BJ (cell line): ENCODE data around the gene ANXA3. TPM values are rescaled to one million over a fixed set of nuclear protein-coding genes. Genes with fewer than 3 reads are reported as not detected.

Experiments
- CTCF ChIA-PET: fragments of 350-600 bp; formaldehyde crosslinking; extraction: SDS; loops from one replicate; lab custom pipeline; 2021; ENCODE audit warnings: antibody characterized with exemption, inconsistent platforms; lab: Yijun Ruan, JAX
- POLR2A ChIA-PET: fragments of 300-600 bp; sonication (Branson Sonifier 250); formaldehyde crosslinking; extraction: SDS; loops from one replicate; lab custom pipeline; 2021; ENCODE audit warnings: antibody characterized with exemption; lab: Charles Lee
- DNase-seq: peaks from one replicate; pipeline ENCODE4 v3.0.0-alpha.2; 2011; ENCODE audit warnings: low read depth
- H3K27me3 ChIP-seq: 2 replicates; pipeline ENCODE4 v1.6.0; 2011; ENCODE audit warnings: low read length; ENCODE audit not compliant: control insufficient read depth, insufficient read depth
- H3K36me3 ChIP-seq: 2 replicates; pipeline ENCODE4 v1.5.1; 2011; ENCODE audit warnings: low read length; ENCODE audit not compliant: control insufficient read depth, insufficient read depth
- H3K4me3 ChIP-seq: 2 replicates; pipeline ENCODE4 v1.5.1; 2011; ENCODE audit warnings: low read depth, mild to moderate bottlenecking, control low read depth, low read length
- CTCF ChIP-seq: IDR thresholded peaks from 2 replicates; pipeline ENCODE4 v1.5.1; 2011; ENCODE audit warnings: low read depth, mild to moderate bottlenecking, control low read depth, inconsistent platforms, low read length, moderate library complexity; ENCODE audit not compliant: insufficient read depth
- polyA plus RNA-seq: library from polyadenylated mRNA; depleted of rRNA; stranded (reverse); fragments of >200 nt; gene quantifications from 2 replicates; pipeline ENCODE4 v1.2.3, GENCODE V29; 2011

The ANXA3 gene
- polyA plus RNA-seq, 1 experiment, result 8.2 TPM

- H3K4me3 ChIP-seq, result no peak overlapping the region
- no peak for DNase-seq
- no peak for TF ChIP-seq CTCF
- CTCF ChIA-PET, result no interaction called here
- POLR2A ChIA-PET, result interaction anchor here (0.5 kb wide), 1 partner anchor 10 kb away, joined by 3 read pairs; no protein-coding TSS in a partner anchor
- H3K36me3 ChIP-seq, result no peaks in the 10 kb centered on the region
- no peaks in the 10 kb centered on the region for H3K27me3 ChIP-seq
These were observed 50.8 kb downstream of the ANXA3 start for GRCh38 chr4:78602334-78602733.

GRCh38 chr4:78603384-78603783 lies 51.8 kb downstream of the ANXA3 start:
- Histone ChIP-seq H3K4me3 (no peak overlapping the region), H3K36me3 (no peaks in the 10 kb centered on the region), H3K27me3 (no peaks in the 10 kb centered on the region)
- no peak for DNase-seq
- ChIA-PET POLR2A (no interaction called here), CTCF (no interaction called here)
- TF ChIP-seq CTCF, result no peak

- TF ChIP-seq CTCF, result no peak
- DNase-seq, result no peak
- CTCF ChIA-PET, result interaction anchor here (0.6 kb wide), 1 partner anchor 805 kb away, joined by 3 read pairs; no protein-coding TSS in a partner anchor
- H3K36me3 ChIP-seq, result no peaks in the 10 kb centered on the region
- H3K27me3 ChIP-seq, result no peaks in the 10 kb centered on the region
- no peak overlapping the region for H3K4me3 ChIP-seq
- POLR2A ChIA-PET, result no interaction called here
These were observed 53.4 kb downstream of the ANXA3 start for GRCh38 chr4:78604988-78605387.

- TF ChIP-seq CTCF, result no peak
- POLR2A ChIA-PET, result no interaction called here
- Histone ChIP-seq H3K27me3 (no peaks in the 10 kb centered on the region), H3K4me3 (no peak overlapping the region), H3K36me3 (no peaks in the 10 kb centered on the region)
- CTCF ChIA-PET, result no interaction called here
- no peak for DNase-seq
These were observed 54.5 kb downstream of the ANXA3 start for GRCh38 chr4:78606035-78606434.

- H3K4me3 ChIP-seq, result no peak overlapping the region
- ChIA-PET CTCF (no interaction called here), POLR2A (no interaction called here)
- no peaks in the 10 kb centered on the region for H3K27me3 ChIP-seq
- no peak for DNase-seq
- H3K36me3 ChIP-seq, result no peaks in the 10 kb centered on the region
- TF ChIP-seq CTCF, result no peak
These were observed 55.0 kb downstream of the ANXA3 start for GRCh38 chr4:78606530-78607095.
